NOMO-1 treated with DMSO at 0.1 percent for 48 hours (cell line): ENCODE data around the gene SHF.
"Not testable (repeated sequence)": the region's sequence is repeated elsewhere in the genome, so short reads cannot be mapped to it uniquely, and the experiment has no call there.

Source experiments
- DNase-seq: peaks from one replicate; lab custom pipeline; 2025; ENCODE audit not compliant: unreplicated experiment; lab: John Stamatoyannopoulos, UW

The SHF gene

DNA sequence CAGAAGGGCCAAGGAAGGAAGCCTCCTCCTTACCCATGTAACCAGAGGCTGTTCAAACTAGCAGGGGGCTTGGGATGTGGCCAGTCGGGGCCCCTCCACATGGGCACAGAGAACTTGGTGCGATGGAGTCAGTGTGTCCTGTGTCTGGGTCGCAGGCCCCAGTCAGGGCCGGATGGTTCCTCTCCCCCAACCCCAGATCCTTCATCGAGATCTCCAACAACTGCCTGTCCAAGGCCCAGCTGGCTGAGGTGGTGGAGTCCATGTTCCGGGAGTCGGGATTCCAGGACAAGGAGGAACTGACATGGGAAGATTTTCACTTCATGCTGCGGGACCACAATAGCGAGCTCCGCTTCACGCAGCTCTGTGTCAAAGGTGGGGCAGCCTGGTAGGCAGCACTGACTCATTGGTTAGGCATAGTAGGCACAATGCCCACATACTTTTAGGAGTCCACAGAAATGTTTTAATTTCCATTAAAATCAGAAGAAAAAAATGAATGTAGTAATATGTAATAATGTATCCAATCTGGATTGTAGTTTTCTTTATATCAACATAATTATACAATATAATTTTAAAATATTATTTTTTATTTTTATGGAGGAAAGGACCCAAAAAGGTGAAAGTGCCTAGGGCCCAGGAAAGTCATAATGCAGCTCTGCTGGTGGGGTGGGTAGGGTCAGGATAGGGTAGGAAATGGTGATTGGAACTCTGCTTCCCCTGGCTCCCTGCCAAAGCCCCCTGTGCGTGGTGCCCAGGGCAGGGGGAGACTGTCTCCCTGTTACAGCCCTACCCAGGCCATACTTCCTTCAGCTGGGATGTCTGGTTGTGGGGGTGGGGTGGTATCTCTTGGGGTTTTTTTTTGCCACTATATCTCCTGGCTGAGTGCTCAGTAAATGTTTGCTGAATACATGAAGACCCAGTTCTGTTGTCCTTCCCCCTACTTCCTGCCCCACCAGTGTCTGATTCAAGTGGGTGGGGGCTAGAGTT, 39.4 kb downstream of the SHF start:
- DNase-seq, result no peak

DNA sequence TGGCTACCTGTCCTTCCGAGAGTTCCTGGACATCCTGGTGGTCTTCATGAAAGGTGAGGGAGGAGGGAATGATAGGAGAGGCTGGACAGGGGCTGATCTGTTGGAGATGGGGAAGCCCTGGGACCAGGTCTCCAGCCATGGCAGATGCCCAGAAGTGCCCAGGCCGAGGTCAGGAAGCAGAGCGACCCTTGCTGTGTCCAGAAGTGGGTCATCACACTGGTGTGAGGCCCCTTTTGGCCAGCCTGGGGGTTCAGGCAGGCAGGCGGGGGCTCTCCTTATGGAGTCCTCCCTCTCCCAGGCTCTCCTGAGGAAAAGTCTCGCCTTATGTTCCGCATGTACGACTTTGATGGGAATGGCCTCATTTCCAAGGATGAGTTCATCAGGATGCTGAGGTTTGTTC, 40.2 kb downstream of the SHF start:
- DNase-seq, result no peak

DNA sequence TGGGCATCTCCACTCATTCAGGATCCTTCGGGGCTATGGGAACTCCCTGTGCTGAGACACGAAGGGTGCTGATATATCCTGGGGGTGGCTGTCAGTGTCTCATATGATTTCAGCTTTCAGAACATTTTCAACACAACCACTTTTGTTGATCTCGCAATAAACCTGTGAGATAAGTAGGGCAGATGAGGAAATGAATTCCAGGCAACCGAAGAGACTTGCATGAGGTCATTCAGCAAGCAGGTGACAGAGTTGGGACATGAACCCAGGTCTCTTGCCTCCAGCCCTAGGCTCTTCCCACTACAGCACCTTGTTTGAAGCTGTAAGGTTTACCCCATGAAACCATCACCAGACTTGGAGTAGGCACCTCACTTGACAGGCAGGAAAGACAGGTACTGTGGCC, 41.4 kb downstream of the SHF start:
- peak; percentile 6 for DNase-seq

DNA sequence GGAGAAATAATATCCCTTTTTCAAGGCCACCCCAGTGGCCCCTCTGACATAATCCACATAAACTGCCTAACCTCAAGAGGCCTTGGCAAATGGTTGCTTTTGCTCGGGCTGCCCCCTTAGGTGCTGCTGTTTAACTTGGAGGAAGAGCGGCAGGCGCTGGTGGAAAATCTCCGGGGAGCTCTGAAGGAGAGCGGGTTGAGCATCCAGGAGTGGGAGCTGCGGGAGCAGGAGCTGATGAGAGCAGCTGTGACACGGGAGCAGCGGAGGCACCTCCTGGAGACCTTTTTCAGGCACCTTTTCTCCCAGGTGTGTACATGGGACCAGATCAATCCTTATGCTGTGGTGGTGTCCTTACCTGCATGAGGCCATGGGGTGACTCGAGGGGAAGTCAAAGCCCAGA, 43.0 kb downstream of the SHF start:
- DNase-seq, result no peak

DNA sequence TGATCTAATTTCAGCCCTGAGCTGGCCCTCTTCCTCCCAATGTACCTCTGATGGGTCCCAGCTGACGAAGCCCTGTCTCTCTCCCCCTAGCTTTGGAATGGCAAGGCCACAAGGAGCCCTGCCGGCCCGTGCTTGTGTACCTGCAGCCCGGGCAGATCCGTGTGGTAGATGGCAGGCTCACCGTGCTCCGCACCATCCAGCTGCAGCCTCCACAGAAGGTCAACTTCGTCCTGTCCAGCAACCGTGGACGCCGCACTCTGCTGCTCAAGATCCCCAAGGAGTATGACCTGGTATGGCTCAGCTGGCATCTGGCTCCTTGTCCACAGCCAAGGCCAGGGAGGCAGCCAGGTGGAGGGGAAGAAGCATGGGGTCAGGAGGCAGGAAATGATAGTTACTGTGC, 43.8 kb downstream of the SHF start:
- no peak for DNase-seq

DNA sequence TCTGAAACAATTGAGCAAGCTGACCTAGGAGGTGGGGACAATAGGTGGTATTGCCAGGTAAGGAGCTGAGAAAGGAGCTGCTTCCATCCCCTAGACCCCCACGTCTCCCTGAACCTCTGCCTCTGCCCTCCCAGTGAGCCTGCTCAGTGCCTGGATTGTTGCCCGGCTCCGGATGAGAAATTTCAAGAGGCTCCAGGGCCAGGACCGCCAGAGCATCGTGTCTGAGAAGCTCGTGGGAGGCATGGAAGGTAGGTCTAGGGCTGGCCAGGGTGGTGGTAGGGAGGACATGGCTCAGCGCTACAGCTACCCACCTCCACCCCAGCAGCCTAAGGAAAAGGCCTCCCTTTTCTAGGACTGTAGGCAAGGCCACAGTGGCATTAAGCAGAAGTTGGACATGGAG, 44.7 kb downstream of the SHF start:
- no peak for DNase-seq

DNA sequence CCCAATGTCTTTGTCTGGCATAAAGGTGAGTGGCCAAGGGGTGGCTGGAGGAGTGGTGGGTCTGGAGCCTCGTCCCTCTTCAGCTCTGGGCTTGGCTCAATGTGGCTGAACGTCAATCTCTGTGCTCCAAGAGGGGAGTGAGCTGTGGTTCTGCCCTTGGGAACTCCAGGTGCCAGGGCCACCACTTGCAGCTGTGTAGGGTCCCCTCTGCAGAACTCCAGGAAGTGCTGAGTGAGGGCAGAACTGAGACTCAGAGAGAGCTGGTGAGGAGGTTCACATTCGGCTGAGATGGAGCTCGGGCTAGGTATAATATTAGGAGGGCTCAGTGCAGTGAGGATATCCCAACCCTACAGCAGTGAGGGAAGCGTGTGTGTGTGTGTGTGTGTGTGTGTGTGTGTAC, 46.4 kb downstream of the SHF start:
- no peak for DNase-seq

DNA sequence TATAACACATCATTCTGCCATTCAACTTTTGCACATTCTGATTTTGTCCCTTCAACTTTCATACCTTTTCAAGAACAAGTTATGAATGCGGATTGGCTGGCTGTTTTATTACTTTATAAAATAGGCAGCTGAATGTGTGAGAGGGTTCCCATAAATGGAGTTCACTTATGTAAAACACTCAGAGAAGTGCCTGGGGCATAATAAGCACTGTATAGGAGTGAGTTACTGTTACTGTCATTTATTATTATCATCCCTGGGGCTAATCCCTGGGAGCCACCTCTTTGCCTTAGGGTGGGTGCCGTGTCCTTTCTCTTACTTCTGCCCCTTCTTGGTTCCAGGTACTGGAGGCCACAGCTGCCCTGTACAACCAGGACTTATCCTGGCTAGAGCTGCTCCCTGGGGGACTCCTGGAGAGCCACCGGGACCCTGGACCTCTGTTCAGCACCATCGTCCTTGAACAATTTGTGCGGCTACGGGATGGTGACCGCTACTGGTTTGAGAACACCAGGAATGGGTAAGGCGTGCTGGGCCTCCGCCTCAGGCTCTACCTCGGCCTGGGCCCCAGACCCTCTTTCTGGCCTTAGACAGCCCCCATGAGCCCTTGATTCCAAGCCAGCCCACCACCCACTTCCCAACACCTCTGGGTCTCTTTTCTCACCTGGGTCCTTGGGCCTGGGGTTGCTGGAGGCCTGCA, 47.1 kb downstream of the SHF start:
- DNase-seq, result no peak

DNA sequence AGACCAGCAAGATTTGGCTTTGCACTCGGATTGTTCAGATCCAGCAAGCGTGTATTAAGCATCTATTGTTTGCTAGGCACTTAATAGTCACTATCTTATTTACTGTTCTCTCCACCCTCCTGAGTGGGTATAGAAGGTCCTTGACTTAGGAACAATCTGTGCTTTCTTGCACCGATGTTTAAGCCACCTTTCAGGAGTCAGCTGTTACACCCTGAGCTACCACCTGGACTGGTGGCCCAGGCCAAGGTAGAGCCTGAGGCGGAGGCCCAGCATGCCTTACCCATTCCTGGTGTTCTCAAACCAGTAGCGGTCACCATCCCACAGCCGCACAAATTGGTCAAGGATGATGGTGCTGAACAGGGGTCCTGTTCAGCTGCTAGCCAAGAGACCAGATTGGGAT, 48.0 kb downstream of the SHF start:
- no peak for DNase-seq

DNA sequence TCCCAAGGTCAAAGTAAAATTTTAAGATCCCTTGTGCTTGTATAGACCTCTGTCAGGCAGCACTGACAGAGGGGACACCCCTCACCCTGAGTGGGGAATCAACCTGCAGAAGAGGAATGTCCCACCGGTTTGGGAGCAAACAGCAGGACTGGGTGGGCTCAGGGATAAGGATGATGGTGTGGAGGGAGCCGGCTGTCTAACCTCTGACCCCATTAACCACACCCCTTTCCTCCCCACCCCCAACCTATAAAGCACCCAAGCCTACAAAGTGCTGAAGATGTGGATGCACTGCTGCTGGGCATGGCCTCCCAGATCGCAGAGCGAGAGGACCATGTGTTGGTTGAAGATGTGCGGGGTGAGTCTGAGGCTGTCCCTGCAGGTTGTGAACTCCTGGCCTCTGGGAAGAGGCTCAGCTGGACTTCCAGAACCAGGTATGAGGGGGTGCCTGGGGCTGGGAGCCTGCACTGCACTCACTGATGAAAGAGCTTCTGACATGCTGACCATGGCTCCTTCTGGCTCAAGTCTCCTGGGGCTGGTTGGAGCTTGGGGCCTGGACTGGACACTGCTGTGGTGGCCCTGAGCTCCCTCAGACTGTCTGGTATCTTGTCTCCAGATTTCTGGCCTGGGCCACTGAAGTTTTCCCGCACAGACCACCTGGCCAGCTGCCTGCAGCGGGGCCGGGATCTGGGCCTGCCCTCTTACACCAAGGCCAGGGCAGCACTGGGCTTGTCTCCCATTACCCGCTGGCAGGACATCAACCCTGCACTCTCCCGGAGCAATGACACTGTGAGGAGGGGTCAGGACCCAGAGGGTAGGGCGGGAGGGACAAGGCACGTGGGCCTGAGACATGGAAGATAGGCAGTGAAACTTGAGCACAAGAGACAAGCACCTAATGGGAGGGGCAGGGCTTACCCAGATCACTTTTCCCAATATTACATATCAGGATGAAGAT, 48.7 kb downstream of the SHF start:
- DNase-seq, result no peak

DNA sequence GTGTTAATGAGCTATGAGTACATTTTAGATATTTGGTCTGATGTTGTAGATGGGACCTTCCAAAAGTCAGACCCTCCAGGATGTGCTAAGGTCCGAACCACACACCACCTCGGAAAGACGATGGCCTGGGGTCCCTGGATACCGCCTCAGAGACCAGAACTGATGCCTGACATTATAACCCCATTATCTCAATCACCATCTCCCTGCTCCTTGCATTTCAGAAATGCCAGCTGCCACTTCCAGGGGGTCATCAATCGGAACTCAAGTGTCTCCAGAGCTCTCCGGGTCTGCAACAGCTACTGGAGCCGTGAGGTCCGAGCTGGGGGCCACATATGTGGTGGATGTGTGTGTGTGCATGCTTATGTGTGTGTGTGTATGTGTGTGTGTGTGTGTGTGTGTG, 50.1 kb downstream of the SHF start:
- no peak for DNase-seq

DNA sequence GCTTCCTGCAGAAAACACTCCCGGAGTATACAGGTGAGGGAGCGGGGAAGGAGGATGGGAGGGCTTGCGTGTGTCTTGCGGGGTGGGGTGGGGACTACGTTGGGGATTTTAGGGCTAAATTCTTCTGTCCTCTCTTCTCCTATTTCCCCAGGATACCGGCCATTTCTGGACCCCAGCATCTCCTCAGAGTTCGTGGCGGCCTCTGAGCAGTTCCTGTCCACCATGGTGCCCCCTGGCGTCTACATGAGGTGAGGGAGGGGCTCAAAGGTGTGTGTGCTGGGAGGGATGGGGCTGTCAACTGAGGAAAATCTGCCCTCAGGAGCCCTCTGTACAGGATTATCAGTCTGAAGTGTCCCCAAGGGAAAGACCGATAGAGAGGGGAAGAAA, 51.4 kb downstream of the SHF start:
- no peak for DNase-seq

DNA sequence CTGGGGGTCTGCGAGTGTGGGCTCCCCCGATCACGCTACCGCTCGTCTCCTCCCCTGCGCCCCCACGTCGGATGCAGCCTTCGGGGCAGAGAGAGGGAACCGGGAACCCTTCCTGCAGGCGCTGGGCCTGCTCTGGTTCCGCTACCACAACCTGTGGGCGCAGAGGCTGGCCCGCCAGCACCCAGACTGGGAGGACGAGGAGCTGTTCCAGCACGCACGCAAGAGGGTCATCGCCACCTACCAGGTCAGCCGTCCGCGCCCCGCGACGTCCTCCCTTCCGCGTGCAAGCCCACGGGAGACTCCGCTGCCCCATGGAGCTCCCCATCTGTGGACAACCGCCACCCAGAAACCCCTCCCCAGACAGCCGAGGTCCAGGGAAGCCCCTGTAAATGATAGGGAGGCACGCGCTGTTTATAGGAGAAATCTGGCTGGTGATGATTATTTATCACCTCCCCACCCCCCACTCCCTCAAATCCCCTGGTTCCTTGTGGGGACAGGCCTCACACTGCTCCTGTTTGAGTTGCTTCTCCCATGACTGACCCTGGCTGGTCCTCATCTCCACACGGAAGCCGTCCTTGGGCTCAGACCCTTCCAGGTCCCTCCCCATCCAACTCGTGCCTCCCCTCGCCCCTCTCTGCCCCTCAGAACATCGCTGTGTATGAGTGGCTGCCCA, 51.9 kb downstream of the SHF start:
- DNase-seq, result not testable (repeated sequence)

DNA sequence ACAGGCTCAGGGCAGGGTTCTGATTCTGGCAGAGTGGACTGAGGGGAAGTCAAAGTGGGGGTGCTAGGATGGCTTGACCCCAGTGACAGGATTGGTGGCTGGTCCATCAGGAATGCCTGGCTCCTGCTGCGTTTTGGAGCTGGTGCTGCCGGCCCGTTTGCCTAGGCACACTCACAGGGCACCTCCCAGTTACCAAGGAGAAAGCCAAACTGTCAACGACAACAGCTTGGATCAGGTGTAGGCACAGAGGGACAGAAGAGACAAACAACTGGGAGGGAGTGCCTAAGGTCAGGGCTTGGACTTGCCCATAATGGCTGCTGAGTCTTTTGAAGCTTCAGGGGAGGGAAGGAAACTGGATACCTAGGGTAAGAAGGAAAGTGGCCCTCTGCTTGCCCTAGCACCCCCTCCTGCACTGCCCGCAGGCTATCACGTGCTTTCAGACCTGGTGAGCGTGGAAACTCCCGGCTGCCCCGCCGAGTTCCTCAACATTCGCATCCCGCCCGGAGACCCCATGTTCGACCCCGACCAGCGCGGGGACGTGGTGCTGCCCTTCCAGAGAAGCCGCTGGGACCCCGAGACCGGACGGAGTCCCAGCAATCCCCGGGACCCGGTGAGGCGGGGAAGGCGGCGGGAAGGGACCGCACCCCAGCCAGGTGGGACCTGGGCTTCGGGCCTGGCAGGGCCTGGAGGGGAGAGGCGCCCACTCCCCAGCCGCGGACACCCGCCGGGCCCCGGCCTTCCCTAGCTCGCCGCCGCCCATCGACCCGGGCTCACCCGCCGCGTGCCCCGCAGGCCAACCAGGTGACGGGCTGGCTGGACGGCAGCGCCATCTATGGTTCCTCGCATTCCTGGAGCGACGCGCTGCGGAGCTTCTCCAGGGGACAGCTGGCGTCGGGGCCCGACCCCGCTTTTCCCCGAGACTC, 52.8 kb downstream of the SHF start:
- no peak for DNase-seq

DNA sequence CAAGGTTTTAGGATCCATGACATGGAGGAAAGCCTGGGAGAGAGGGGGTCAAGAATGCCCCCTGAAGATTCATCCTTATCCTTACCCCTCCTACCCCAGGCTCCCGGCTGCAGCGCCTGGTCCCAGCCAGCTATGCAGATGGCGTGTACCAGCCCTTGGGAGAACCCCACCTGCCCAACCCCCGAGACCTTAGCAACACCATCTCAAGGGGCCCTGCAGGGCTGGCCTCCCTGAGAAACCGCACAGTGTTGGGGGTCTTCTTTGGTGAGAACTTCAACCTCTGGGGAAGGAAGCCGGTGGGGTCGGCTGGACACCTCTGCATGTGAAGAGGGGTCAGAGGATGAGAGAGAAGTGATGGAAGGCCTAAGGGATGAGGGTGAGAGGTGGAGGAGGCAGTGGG, 53.7 kb downstream of the SHF start:
- DNase-seq, result no peak

DNA sequence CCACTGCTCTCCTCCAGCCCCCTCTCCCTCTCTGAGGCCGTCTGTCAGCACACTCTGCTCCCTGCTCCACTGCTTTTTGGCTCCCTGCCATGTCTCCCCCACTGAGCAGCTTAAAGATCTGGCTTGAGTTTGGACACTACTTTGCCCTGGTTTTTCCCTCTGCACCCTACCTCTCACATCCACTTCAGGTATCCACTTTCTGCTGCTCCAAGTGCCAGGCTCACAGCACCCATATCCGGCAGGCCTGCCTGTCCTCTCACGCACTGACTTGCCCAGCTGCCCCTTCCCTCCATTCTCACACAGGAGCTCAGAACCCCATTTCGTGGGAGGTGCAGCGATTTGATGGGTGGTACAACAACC, 54.2 kb downstream of the SHF start:
- no peak for DNase-seq

DNA sequence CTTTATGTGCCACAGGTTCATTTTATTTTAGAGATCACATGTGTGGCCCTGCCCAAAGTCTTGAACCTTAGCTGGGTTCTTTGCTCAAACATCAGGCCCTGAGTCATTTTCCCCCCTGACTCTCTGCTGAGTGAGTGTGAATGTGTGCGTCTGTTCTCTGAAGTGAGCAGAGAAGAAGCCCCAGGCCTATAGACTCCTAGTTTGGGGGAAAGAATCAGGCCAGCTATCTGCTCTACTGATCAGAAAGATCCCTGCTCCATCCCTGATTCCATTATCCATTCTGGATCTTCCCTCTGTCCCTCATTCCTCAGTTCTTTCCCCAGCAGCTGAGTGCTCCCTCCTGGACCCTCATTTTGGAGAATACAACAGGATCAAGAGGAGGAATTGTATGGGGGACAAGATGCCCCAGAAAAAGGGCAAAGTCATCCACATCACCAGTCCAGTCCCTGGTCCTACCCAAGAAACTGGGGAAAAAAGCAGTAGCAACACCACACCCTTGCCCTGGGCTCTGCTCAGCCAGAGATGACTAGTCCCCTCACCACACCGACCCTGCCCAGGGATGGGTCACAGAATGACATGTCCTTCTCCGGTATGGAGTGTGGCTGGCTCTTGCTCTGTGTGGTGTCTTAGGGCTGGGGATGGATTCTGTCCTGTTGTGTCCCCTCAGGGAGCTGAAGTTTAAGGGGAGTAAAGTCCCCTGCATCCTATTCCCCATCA, 54.8 kb downstream of the SHF start:
- DNase-seq, result no peak

DNA sequence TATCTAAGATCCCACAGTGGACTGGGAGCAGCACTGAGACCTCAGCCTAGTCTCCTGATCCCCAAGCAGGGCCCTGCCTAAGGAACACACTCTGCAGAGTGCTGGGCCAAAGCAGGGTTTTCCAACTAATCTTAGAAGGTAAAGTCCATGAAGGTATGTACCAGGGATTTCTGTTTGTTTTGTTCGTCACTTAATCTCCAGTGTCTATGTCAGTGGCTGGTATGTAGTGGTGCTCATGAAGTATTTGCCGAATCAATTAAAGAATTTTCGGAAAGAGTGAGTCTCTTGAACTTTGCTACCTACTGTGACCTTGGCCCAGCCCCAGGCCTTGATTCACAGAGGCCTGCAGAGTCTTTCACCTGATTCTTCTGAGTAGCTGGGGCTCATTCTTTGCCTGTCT, 56.3 kb downstream of the SHF start:
- no peak for DNase-seq
